Sciatic nerve (tissue), 2 donors: ENCODE measurements around the gene GNB2. TPM values are rescaled to one million over a fixed set of nuclear protein-coding genes. Genes with fewer than 3 reads are reported as not detected.
A peak's percentile ranks its signal among the peaks of the same experiment; 100 is the strongest.
"Not testable (repeated sequence)": the region's sequence is repeated elsewhere in the genome, so short reads cannot be mapped to it uniquely, and the experiment has no call there.

Source experiments
- ATAC-seq: fragments of 200-7000 bp; cut with Tn5 transposase; one replicate; pipeline ENCODE4 v1.9.1; 2020; ENCODE audit warnings: mild to moderate bottlenecking, moderate library complexity
- DNase-seq: peaks from one replicate; pipeline ENCODE4 v3.0.0-alpha.2; 2020; ENCODE audit warnings: low spot score
- intact Hi-C: fragments of 100-400 bp; cut with DNase I; formaldehyde crosslinking; loops from one replicate; pipeline ENCODE4 v1.14.2; 2022
- total RNA-seq: library from RNA; stranded (reverse); fragmentation: NEBNext Ultra II Directional; extraction: Animal tissue kit (Norgen Biotek cat#: 25700); gene quantifications from one replicate; pipeline ENCODE4 v1.2.1, GENCODE V29; 2021
- donor health status: DM: no; HTN: no; CAD: no.
- donor health status: DM: no; HTN: no; CAD: no.

GNB2 gene
- total RNA-seq, 1 donor from 2014 or later: 179 TPM

DNA sequence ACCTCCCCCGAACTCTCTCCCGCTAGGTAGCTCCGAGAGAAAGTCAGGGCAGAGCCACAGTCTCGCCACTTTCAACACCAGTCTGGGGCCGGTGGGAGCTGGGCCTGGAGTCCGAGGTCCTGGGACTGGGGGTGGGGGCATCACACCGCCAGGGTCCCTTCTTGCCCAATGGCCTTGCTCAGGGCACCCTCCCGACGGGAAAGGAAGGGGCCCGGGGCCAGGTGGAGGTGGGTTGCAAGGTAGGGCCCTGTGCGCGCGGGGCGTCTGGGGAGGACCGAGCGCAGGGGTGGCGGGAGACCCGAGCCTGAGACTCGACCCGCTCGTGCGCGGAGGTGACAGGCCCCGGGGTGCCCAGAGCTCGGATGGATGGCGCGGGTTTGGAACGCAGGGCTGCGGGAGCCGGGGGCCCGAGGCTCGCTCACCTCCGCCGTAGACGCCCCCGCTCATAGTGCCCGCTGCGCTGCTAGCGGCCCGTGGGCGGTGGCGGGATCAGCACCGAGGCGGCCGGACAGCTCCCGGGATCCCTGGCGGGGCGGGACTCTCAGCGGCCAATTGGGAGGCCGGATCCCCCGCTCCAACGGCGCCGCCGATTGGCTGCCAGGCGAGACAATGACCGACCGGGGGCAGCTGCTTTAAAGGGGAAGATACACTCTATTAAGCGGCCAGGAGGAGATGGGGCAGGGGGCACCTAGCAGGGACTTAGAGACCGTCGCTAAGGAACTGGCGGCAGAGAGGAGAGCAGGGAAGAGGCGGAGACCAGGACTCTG is 17.4 kb upstream of the GNB2 start, which contains the start of gene ACTL6B:
Gene ACTL6B (minus strand): TSS at position 541 of the 767 bp plus-strand sequence. CDS start 94 bp downstream, at position 447.
- DNase-seq: no peak
- intact Hi-C loops: no loop called here
- peak; percentile 74 for ATAC-seq

- intact Hi-C loops, DNase-seq, ATAC-seq: not testable (repeated sequence)
Observed at GRCh38 chr7:100662194-100662776, 11.3 kb upstream of the GNB2 start.

DNA sequence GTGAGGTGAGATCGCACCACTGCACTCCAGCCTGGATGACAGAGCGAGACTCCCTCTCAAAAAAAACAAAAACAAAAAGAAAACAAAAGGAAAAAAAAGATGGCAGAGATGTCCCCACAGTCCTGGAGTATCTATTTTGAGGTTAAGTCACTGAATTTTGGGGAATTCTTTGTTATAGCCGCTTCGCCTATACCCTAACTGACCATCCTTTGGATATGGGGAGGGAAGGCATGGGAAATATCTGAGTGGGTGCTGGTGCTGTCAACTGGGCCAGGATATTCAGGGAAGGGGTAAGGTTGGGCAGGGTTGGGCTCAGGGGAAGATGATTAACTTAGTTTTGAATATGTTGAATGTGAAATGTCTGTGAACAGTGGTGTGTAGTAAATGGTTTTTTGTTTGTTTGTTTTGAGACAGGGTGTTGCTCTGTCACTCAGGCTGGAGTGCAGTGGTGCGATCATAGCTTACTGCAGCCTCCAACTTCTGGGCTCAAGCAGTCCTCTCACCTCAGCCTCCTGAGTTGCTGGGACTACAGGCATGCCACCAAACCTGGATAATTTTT is 8.3 kb upstream of the GNB2 start:
- ATAC-seq: no peak
- DNase-seq: no peak
- intact Hi-C loops: no loop called here

GRCh38 chr7:100667331-100668068 is 6.0 kb upstream of the GNB2 start:
- ATAC-seq: no peak

GRCh38 chr7:100668069-100668449 is 5.5 kb upstream of the GNB2 start:
- intact Hi-C loops: no loop called here
- DNase-seq (no peak), ATAC-seq (no peak)

More at GRCh38 chr7:100667331-100668068, 6.0 kb upstream of the GNB2 start:
- intact Hi-C loops: loop anchor here (2.0 kb wide), 1 partner anchor 25 kb away; no protein-coding TSS in a partner anchor
- DNase-seq: no peak

- intact Hi-C loops, DNase-seq, ATAC-seq: not testable (repeated sequence)
Observed at GRCh38 chr7:100669106-100669505, 4.4 kb upstream of the GNB2 start.

DNA sequence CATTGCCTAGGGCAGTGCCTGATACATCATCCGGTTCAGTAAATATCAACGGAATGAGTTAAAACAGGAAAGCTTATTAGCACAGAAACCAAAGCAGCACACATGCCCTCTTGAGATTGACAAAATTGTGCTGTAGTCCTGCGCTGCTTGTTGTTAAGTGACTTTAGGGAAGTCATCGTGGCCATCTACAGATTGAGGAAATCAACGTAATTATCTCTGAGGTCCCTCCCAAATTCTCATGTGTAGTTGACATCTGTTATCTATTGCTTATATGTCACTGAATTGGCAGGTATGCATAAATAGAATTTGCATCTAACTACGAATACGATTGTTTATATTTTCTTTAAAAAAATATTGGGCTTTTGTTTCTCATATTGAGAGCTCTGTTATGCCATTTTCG is 3.5 kb upstream of the GNB2 start:
- DNase-seq (no peak), ATAC-seq (no peak)
- intact Hi-C loops: loop anchor here (5.0 kb wide), 1 partner anchor 1293 kb away; no protein-coding TSS in a partner anchor

DNA sequence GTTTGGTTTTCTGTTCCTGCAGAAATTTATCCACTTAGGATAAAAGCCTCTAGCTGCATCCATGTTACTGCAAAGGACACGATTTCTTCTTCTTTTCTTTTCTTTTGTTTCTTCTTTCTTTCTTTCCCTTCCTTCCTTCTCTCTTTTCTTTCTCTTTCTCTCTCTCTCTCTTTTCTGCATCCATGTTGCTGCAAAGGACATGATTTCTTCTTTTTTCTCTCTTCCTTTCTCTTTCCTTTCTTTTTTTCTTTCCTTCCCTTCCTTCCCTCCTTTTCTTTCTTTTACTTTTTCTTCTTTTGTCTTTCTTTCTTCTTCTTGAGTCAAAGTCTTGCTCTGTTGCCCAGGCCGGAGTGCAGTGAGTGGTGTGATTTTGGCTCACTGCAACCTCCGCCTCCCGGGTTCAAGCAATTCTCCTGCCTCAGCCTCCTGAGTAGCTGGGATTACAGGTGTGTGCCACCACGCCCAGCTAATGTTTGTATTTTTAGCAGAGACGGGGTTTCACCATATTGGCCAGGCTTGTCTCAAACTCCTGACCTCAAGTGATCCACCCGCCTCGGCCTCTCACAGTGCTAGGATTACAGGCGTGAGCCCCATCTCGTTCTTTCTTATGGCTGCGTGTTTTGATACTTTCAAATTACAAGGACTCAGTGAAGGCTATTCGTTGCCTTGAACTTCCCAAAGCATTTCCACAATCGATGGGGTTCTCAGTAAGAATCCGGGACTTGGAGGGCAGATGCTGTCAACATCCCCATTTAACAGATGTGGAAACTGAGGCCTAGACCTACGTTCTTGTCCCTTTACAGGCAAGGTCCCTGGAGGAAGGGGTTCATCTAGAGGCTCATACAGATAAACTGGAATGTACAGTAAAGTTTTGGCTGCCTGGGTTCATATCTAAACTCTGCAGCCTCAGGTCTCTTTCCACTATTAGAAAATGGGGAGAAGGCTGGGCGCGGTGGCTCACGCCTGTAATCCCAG is 1.9 kb upstream of the GNB2 start:
- ATAC-seq: no peak
- DNase-seq: no peak
- intact Hi-C loops: loop anchor here (5.0 kb wide), 1 partner anchor 1294 kb away; no protein-coding TSS in a partner anchor

DNA sequence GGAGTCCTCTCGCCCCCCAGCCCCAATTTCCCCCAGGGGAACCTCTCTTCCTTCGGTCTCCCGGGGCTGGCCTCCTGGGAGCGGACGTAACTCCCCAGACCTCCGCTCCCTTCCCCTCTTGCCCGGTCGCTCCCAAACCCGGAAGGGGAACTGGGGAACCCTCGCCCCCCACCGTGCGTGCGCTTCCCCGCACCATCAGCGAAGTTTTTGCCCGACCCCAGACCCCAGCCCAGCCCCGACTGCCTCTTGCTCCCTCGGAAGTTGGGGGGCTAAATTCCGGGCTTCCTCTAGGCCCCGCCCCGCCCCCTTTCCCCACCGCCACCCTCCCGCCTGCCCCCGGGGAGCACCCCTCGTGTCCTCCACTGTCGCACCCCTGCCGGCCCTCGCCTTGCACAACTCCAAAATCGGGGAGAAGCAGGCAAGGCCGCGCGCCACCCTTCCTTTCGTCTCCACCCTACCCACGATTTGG is 436 bp downstream of the GNB2 start:
- ATAC-seq: peak; percentile 2
- no peak for DNase-seq
- intact Hi-C loops: loop anchor here (5.0 kb wide), 1 partner anchor 1297 kb away; no protein-coding TSS in a partner anchor

GRCh38 chr7:100674411-100675104 is 1.0 kb downstream of the GNB2 start:
- DNase-seq: no peak
- intact Hi-C loops: loop anchor here (5.0 kb wide), 1 partner anchor 1297 kb away; no protein-coding TSS in a partner anchor
- no peak for ATAC-seq

- intact Hi-C loops: no loop called here
- ATAC-seq (no peak), DNase-seq (no peak)
Observed at GRCh38 chr7:100675105-100675451, 1.5 kb downstream of the GNB2 start.

DNA sequence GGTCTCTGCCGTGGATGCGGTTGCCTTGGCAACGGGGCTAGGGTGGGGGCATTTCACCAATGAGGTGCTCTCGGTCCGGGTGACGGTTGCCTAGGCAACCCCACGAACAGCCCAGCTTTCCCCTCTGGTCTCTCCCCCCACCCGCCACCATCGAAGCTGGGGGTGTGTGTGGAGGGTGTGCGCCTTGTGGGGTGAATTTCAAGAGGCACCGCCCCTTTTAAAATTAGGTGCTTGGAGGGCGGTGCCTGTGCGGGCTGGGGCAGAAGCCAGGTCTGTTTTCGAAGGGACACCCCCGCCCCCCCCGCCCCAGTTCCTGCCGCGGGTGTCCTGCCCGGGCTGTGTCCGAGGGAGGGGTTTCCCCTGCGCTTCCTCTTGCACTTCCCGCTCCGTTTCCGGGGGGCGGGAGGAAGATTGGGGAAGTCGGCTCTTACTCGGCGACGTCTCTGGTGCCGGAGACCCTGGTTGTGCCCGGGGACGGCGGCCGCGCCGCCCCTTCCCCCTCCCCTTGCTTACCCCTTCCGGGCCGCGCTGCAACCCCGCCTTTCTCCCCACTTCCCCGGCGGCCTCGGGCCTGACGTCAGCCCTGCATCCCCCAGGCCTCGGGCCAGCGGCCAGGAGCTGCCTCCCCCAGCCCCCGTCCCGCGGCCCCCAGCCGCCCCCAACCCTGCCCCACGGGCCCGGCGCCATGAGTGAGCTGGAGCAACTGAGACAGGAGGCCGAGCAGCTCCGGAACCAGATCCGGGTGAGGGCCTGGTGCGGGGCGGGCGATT is 2.2 kb downstream of the GNB2 start:
- intact Hi-C loops: no loop called here
- DNase-seq (peak; percentile 91), ATAC-seq (peak; percentile 35)

- intact Hi-C loops: no loop called here
- no peak for DNase-seq
- no peak for ATAC-seq
Observed at GRCh38 chr7:100676501-100677306, 3.2 kb downstream of the GNB2 start.

DNA sequence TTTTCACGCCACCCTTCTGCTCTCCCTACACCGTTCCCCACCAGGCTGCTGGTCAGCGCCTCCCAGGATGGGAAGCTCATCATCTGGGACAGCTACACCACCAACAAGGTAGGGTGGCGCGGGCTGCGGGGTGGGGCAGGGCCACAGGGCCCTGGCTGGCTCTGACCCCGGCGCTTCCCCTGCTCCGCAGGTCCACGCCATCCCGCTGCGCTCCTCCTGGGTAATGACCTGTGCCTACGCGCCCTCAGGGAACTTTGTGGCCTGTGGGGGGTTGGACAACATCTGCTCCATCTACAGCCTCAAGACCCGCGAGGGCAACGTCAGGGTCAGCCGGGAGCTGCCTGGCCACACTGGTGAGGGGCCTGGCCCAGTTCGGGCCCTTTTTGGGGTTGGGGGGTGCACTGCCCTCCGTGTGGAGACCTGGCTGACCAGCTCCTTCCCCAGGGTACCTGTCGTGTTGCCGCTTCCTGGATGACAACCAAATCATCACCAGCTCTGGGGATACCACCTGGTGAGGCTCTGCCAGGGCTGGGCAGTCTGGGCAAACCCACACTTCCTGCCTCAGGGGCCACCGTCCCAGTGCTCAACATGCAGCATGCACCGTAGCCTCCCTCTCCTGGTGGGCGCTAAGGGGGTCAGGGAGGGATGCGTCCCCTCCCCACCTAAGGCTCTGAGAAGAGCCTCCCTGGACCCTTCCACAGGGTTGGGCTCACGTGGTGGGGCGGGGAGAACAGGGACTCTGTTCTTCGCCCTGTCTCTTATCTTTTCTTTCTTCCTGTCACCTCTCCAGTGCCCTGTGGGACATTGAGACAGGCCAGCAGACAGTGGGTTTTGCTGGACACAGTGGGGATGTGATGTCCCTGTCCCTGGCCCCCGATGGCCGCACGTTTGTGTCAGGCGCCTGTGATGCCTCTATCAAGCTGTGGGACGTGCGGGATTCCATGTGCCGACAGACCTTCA is 4.0 kb downstream of the GNB2 start:
- intact Hi-C loops: no loop called here
- DNase-seq: no peak

More for the DNA sequence above, 4.0 kb downstream of the GNB2 start:
- no peak for ATAC-seq
